HepG2 (cell line): ENCODE results near the gene CXCR5. TPM values are rescaled to one million over a fixed set of nuclear protein-coding genes. Genes with fewer than 3 reads are reported as not detected.

ENCODE experiments used
- CHCHD3 ChIP-seq: sonication (generic); formaldehyde crosslinking; IDR thresholded peaks from 2 replicates; pipeline ENCODE4 v1.8.0; 2022; ENCODE audit warnings: mild to moderate bottlenecking, missing genetic modification reagents, moderate library complexity
- DMTF1 ChIP-seq: sonication (generic); formaldehyde crosslinking; IDR thresholded peaks from 2 replicates; pipeline ENCODE4 v1.4.0; 2020; ENCODE audit warnings: mild to moderate bottlenecking, missing genetic modification reagents
- ELK4 ChIP-seq: sonication (generic); formaldehyde crosslinking; IDR thresholded peaks from 2 replicates; pipeline ENCODE4 v1.9.0; 2021; ENCODE audit warnings: missing genetic modification reagents, borderline replicate concordance
- GPBP1L1 ChIP-seq: sonication (generic); formaldehyde crosslinking; IDR thresholded peaks from 2 replicates; pipeline ENCODE4 v1.5.0; 2020; ENCODE audit warnings: mild to moderate bottlenecking, missing genetic modification reagents
- GZF1 ChIP-seq: sonication (generic); formaldehyde crosslinking; IDR thresholded peaks from 2 replicates; pipeline ENCODE4 v1.5.1; 2020; ENCODE audit warnings: mild to moderate bottlenecking, missing genetic modification reagents
- HOXA9 ChIP-seq: sonication (generic); formaldehyde crosslinking; IDR thresholded peaks from 2 replicates; pipeline ENCODE4 v1.8.1; 2022; ENCODE audit warnings: missing genetic modification reagents, mild to moderate bottlenecking, moderate library complexity, borderline replicate concordance
- IRF1 ChIP-seq: sonication (generic); formaldehyde crosslinking; IDR thresholded peaks from 2 replicates; pipeline ENCODE4 v1.4.0; 2020; ENCODE audit warnings: low read depth, mild to moderate bottlenecking, missing genetic modification reagents
- JARID2 ChIP-seq: sonication (generic); formaldehyde crosslinking; IDR thresholded peaks from 2 replicates; pipeline ENCODE4 v1.8.1; 2023; ENCODE audit warnings: missing genetic modification reagents, inconsistent platforms; ENCODE audit not compliant: insufficient replicate concordance
- MIER2 ChIP-seq: IDR thresholded peaks from 2 replicates; pipeline ENCODE4 v1.6.1; 2016; ENCODE audit warnings: missing biosample characterization, missing genetic modification reagents
- PRDM4 ChIP-seq: sonication (generic); formaldehyde crosslinking; IDR thresholded peaks from 2 replicates; pipeline ENCODE4 v1.9.0; 2021; ENCODE audit warnings: missing genetic modification reagents, borderline replicate concordance
- RXRA ChIP-seq: sonication (generic); formaldehyde crosslinking; IDR thresholded peaks from 2 replicates; pipeline ENCODE4 v1.5.1; 2020; ENCODE audit warnings: missing genetic modification reagents
- TBP ChIP-seq: sonication (generic); formaldehyde crosslinking; IDR thresholded peaks from 2 replicates; pipeline ENCODE4 v1.5.0; 2020; ENCODE audit warnings: missing genetic modification reagents
- XBP1 ChIP-seq: sonication (generic); formaldehyde crosslinking; IDR thresholded peaks from 2 replicates; pipeline ENCODE4 v1.5.0; 2020; ENCODE audit warnings: missing genetic modification reagents
- YY1 ChIP-seq: IDR thresholded peaks from 2 replicates; pipeline ENCODE4 v1.6.1; 2011; ENCODE audit warnings: low read length, low read depth, moderate library complexity, mild to moderate bottlenecking; ENCODE audit not compliant: insufficient read depth, insufficient replicate concordance
- ZBTB3 ChIP-seq: sonication (generic); formaldehyde crosslinking; IDR thresholded peaks from 2 replicates; pipeline ENCODE4 v1.4.0; 2020; ENCODE audit warnings: low read depth, mild to moderate bottlenecking, moderate library complexity, missing genetic modification reagents, borderline replicate concordance
- ZKSCAN1 ChIP-seq: fragments of 150-350 bp; IDR thresholded peaks from 2 replicates; pipeline ENCODE4 v1.6.1; 2014; ENCODE audit warnings: low read length
- ZNF558 ChIP-seq: sonication (generic); formaldehyde crosslinking; IDR thresholded peaks from 2 replicates; pipeline ENCODE4 v1.9.0; 2022; ENCODE audit warnings: mild to moderate bottlenecking, missing genetic modification reagents, borderline replicate concordance
- ZNF615 ChIP-seq: sonication (generic); formaldehyde crosslinking; IDR thresholded peaks from 2 replicates; pipeline ENCODE4 v1.5.0; 2020; ENCODE audit warnings: mild to moderate bottlenecking, missing genetic modification reagents, borderline replicate concordance
- ZNF713 ChIP-seq: sonication (generic); formaldehyde crosslinking; IDR thresholded peaks from 2 replicates; pipeline ENCODE4 v1.4.0; 2020; ENCODE audit warnings: mild to moderate bottlenecking, missing genetic modification reagents
- ZNF788 ChIP-seq: sonication (generic); formaldehyde crosslinking; IDR thresholded peaks from 2 replicates; pipeline ENCODE4 v1.5.0; 2020; ENCODE audit warnings: mild to moderate bottlenecking, missing genetic modification reagents, borderline replicate concordance
- polyA plus RNA-seq, 8 experiments: library from polyadenylated mRNA; depleted of rRNA in 3 of 8; stranded (reverse) in 7 of 8; unstranded in 1 of 8; fragments of >200 nt; fragmentation: Illumina TruSeq in 4 of 8; extraction: Trizol in 4 of 8; gene quantifications; 2 replicates each; pipeline versions ENCODE4 v1.2.1 to v1.2.3, GENCODE V29; 2011 to 2016; ENCODE audit warnings: low read depth in 4 of 8, missing spikeins in 1 of 8, mixed read lengths in 1 of 8; ENCODE audit not compliant: insufficient read depth in 1 of 8
- total RNA-seq, 5 experiments: library from RNA; depleted of rRNA; stranded (reverse); fragments of >200 nt; fragmentation: Illumina TruSeq; extraction: Trizol; gene quantifications; 2 replicates each; pipeline ENCODE4 v1.2.3, GENCODE V29; 2016; ENCODE audit warnings: low read depth in 1 of 5

Gene CXCR5
- total and polyA plus RNA-seq, 2 of the 13 experiments (the other 11 are each of a cell fraction or from before 2014, with no cell fraction given) = not detected

GRCh38 chr11:118907051-118908042 lies 23.7 kb downstream of the CXCR5 start (continued):
- TF ChIP-seq GPBP1L1 (CRISPR knock-in tag) (no peak), HOXA9 (no peak), TBP (CRISPR knock-in tag) (no peak), DMTF1 (CRISPR knock-in tag) (no peak), JARID2 (CRISPR knock-in tag) (no peak), PRDM4 (CRISPR knock-in tag) (0 out of 2 replicates have a peak, but pooled peaks have one; percentile 38), ZKSCAN1 (no peak), ELK4 (CRISPR knock-in tag) (no peak), ZBTB3 (CRISPR knock-in tag) (no peak), YY1 (no peak), GZF1 (no peak), RXRA (CRISPR knock-in tag) (peak; percentile 71; the same call in 1 of the 2 replicates), ZNF788 (CRISPR knock-in tag) (peak; percentile 57; the same call in 1 of the 2 replicates), MIER2 (CRISPR knock-in tag) (0 out of 2 replicates have a peak, but pooled peaks have one; percentile 32), IRF1 (CRISPR knock-in tag) (no peak), ZNF615 (CRISPR knock-in tag) (no peak), XBP1 (CRISPR knock-in tag) (no peak), CHCHD3 (CRISPR knock-in tag) (no peak), ZNF713 (CRISPR knock-in tag) (no peak), ZNF558 (CRISPR knock-in tag) (no peak)
